ENCODE measurements around the gene HMOX2. TPM values are rescaled to one million over a fixed set of nuclear protein-coding genes. Genes with fewer than 3 reads are reported as not detected.

Gene HMOX2
- total RNA-seq = 10 to 100 TPM; 46.9 to 94.0 (median 75.0) TPM

DNA sequence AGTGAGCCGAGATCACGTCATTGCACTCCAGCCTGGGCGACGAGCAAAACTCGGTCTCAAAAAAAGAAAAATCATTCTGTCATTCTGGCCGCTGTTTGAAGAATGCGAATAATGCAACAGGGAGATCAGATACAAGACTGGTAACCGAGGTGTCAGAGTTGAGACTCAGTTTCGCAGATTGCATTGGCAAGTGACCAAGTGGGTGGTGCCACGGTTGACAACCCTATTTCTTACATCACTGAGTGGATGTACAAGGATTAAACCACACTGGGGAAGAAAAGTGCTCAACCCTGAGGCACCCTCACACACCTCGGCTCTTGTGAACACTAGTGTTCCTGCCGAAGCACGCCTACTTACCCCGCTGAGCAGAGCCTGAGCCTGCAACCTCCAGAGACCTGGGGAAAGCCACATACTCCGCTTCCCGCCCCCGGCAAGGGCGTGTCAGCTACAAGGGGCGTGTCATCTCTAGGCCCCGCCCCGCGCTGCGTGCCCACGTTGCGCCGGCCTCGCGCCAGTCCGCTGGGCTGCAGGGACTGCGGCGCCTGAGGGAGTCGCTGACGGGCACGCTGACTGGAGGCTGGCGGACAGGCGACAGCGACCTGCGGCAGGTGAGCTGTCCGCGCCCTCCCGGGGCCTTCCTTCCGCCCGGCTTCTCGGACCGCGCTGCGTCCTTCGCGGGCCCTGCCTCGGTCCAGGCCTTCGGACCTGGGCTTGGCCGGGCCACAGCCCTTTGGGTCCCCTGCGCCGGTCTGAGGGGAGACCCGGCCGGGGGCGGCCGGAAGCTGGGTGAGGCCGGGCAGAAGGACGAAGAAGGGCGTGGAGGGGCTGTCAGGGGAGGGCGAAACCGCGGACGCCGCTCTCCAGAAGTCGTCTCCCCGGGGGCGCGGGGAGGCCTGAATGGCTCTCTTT lies at the start of gene HMOX2:
TSS of gene HMOX2 (plus strand) at position 519 of the 909 bp plus-strand sequence. CDS start 29,127 bp downstream, outside the sequence.
- peak within 1 kb of the TSS; percentile 85 to 97 (median 96) for H3K27ac ChIP-seq
- no peaks in the 10 kb centered on the region for H3K27me3 ChIP-seq
- H3K4me3 ChIP-seq = peak within 1 kb of the TSS; percentile 76 to 98 (median 91)
- intact Hi-C loops (cut with DNase I) = no loop called here
- 44 to 58% methylated on average over 10 to 11 of the region's 70 CpGs for WGBS, 2 donors
- peak in 3 of 4 donors; percentile 82 to 97 (median 87) for TF ChIP-seq POLR2A (IDR thresholded peaks at IDR 0.05)
- TF ChIP-seq, protein P1, sequence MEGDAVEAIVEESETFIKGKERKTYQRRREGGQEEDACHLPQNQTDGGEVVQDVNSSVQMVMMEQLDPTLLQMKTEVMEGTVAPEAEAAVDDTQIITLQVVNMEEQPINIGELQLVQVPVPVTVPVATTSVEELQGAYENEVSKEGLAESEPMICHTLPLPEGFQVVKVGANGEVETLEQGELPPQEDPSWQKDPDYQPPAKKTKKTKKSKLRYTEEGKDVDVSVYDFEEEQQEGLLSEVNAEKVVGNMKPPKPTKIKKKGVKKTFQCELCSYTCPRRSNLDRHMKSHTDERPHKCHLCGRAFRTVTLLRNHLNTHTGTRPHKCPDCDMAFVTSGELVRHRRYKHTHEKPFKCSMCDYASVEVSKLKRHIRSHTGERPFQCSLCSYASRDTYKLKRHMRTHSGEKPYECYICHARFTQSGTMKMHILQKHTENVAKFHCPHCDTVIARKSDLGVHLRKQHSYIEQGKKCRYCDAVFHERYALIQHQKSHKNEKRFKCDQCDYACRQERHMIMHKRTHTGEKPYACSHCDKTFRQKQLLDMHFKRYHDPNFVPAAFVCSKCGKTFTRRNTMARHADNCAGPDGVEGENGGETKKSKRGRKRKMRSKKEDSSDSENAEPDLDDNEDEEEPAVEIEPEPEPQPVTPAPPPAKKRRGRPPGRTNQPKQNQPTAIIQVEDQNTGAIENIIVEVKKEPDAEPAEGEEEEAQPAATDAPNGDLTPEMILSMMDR (IDR thresholded peaks at IDR 0.05) = peak in 3 of 6 experiments; percentile 8 to 44 (median 25)
- H3K4me1 ChIP-seq = peaks cover 9 to 59% (median 28%) of the 10 kb centered on the region in 3 donors
- H3K36me3 ChIP-seq = peaks cover 0 to 3% (median 0%) of the 10 kb centered on the region in 3 donors
- no peaks in the 10 kb centered on the region for H3K9me3 ChIP-seq
- peak; percentile 52 for DNase-seq

DNA sequence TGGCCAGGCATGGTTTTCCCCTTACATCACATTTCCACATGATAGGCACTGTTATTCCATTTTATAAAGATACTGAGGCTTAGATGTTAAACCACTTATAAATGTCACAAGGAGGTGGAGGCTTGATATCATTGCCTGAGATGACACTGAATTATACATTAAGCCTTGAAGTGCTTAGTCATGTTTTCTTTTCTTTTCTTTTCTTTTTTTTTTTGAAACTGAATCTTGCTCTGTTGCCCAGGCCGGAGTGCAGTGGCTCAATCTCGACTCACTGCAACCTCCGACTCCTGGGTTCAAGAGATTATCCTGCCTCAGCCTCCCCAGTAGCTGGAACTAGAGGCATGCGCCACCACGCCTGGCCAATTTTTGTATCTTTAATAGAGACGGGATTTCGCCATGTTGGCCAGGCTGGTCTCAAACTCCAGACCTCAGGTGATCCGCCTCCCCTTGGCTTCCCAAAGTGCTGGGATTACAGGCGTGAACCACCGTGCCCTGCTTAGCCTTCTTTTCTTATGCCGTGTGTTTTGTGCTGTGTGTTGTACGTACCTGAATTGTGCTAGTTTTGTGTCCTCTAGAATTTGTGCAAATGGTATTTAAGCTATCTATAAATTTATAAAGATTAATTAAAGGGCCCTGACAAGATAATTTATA lies 49.4 kb upstream of the HMOX2 start:
- Histone ChIP-seq H3K27ac (peak overlapping the region; percentile 92 to 98 (median 96)), H3K9me3 (no peaks in the 10 kb centered on the region), H3K4me3 (peak overlapping the region; percentile 80 to 98 (median 88)), H3K27me3 (no peaks in the 10 kb centered on the region), H3K4me1 (peaks cover 9 to 44% (median 26%) of the 10 kb centered on the region in 3 donors), H3K36me3 (peaks cover 0 to 31% (median 5%) of the 10 kb centered on the region in 3 donors)
- WGBS, 2 donors = 69 to 76% methylated on average over 11 to 12 of the region's 12 CpGs
- intact Hi-C loops (cut with DNase I) = no loop called here
- TF ChIP-seq, protein P1 (IDR thresholded peaks at IDR 0.05) = no peak
- TF ChIP-seq POLR2A (IDR thresholded peaks at IDR 0.05) = no peak
- DNase-seq = no peak

GRCh38 chr16:4428500-4428899 lies 47.7 kb upstream of the HMOX2 start:
- intact Hi-C loops (cut with DNase I) = no loop called here
- H3K27ac ChIP-seq = peak overlapping the region in 2 of 4 donors; percentile 50 to 54
- H3K4me3 ChIP-seq = no peak overlapping the region
- H3K36me3 ChIP-seq = peaks cover 0 to 46% (median 8%) of the 10 kb centered on the region in 3 donors
- WGBS, 2 donors = 56 to 69% methylated on average over 7 of the region's 7 CpGs
- DNase-seq = no peak
- TF ChIP-seq, protein P1 (IDR thresholded peaks at IDR 0.05) = no peak
- no peak for TF ChIP-seq POLR2A (IDR thresholded peaks at IDR 0.05)
- no peaks in the 10 kb centered on the region for H3K9me3 ChIP-seq
- no peaks in the 10 kb centered on the region for H3K27me3 ChIP-seq
- H3K4me1 ChIP-seq = peaks cover 9 to 44% (median 26%) of the 10 kb centered on the region in 3 donors

DNA sequence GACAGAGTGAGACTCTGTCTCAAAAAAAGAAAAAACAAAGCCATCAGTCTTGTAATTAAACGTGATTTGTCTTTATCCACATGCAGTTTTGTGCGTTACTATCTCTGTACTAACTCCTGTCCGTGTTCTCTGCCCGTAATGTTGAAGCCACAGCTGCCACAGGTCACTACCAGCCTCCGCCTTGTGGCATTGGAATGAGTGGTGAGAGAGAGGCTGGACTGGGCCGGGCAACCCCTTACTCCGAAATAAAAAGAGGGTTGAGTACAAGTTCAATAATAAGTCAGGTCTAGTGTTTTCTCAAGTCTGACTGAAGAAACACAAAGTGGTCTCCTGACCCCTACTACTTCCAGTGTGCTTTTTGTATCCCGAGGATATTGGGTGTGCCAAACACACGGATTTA lies 45.2 kb upstream of the HMOX2 start:
- Histone ChIP-seq H3K27ac (no peak overlapping the region), H3K36me3 (peaks cover 0 to 71% (median 12%) of the 10 kb centered on the region in 3 donors), H3K9me3 (no peaks in the 10 kb centered on the region), H3K4me1 (peaks cover 4 to 34% (median 23%) of the 10 kb centered on the region in 3 donors), H3K4me3 (no peak overlapping the region), H3K27me3 (no peaks in the 10 kb centered on the region)
- WGBS, 2 donors = 89 to 91% methylated on average over 8 to 9 of the region's 9 CpGs
- DNase-seq = no peak
- intact Hi-C loops (cut with DNase I) = no loop called here
- TF ChIP-seq, protein P1 (IDR thresholded peaks at IDR 0.05) = no peak
- TF ChIP-seq POLR2A (IDR thresholded peaks at IDR 0.05) = no peak
